ENCODE measurements around the gene ATP6V1F. TPM values are rescaled to one million over a fixed set of nuclear protein-coding genes. Genes with fewer than 3 reads are reported as not detected.

Gene ATP6V1F
- polyA plus RNA-seq, 1 donor (not counting 4 experiments of a cell fraction or from before 2014, with no cell fraction given) = 263 TPM

DNA sequence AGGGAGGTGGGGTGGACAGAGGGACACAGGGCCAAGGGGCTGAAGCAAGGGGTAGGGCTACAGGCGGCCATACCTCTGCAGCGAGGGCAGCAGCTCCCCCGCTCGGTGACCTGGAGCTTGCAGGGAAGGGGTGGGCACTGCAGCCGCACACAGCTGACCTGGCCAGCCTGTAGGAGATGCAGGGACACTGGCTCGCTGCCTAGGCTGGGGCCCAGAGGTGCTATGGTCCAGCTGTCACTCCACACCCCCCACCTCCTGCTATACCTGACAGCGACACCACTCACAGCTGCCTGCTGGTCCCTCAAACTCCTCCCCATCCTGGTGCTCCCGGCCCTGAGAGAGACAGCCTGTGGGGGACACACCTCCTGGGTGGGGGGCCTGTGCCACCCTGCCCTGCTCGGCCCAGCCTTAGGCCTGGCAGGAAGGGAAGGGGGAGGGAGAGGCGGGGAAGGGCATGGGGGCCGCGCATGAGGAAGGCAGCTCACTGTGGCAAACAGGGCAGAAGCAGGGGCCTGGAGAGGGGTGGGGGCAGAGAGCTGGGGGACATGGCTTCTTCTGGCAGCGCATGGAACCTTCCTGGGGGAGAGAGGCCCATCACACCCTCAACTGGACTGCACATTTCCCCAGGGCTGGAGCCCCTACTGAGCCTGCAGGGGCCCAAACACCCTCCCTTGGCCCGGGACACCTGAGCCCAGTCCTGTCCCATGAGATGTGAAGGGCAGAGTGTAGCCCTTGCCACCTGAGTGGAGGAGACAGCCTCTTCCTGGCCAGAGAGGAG lies 23.9 kb downstream of the ATP6V1F start:
- peaks cover 2% of the 10 kb centered on the region for H3K9me3 ChIP-seq (ENCODE audit: control insufficient read depth, low read depth, low read length)
- no peak overlapping the region for H3K27ac ChIP-seq (ENCODE audit: control insufficient read depth, insufficient read depth, low read length)
- H3K36me3 ChIP-seq (ENCODE audit: control insufficient read depth in 2 of 2, extremely low read depth in 1 of 2, insufficient read depth in 2 of 2, low read length in 2 of 2) = no peaks in the 10 kb centered on the region
- H3K9me1 ChIP-seq (ENCODE audit: control insufficient read depth, extremely low read depth, insufficient read depth, low read length) = no peaks in the 10 kb centered on the region
- no peaks in the 10 kb centered on the region for H3K79me2 ChIP-seq (ENCODE audit: control insufficient read depth, insufficient read depth, low read length)
- dilution Hi-C loops (cut with MboI; ENCODE audit: extremely low pct_ligation_motif_present, low sequenced_read_pairs) = no loop called here
- DNase-seq (ENCODE audit: low read depth, low spot score) (no peak), FAIRE-seq (no peak)
- H3K4me1 ChIP-seq (ENCODE audit: control insufficient read depth, extremely low read depth, insufficient read depth, low read length) = peaks cover 6% of the 10 kb centered on the region
- no peaks in the 10 kb centered on the region for H4K20me1 ChIP-seq (ENCODE audit: control insufficient read depth, extremely low read depth, insufficient read depth, low read length)
- no peak overlapping the region for H3K4me2 ChIP-seq (ENCODE audit: control insufficient read depth, extremely low read depth, insufficient read depth, low read depth, low read length)
- no peak overlapping the region for H2AFZ ChIP-seq (ENCODE audit: control insufficient read depth, low read length)
- no peak overlapping the region for H3K4me3 ChIP-seq (ENCODE audit: control insufficient read depth in 2 of 3, extremely low read depth in 1 of 3, insufficient read depth in 2 of 3, low read depth in 1 of 3, low read length in 3 of 3)
- H3K9ac ChIP-seq (ENCODE audit: control insufficient read depth, extremely low read depth, insufficient read depth, low read length) = no peak overlapping the region
- TF ChIP-seq EZH2 (IDR thresholded peaks at IDR 0.05; ENCODE audit: low read length) = no peak
- TF ChIP-seq, protein P1, sequence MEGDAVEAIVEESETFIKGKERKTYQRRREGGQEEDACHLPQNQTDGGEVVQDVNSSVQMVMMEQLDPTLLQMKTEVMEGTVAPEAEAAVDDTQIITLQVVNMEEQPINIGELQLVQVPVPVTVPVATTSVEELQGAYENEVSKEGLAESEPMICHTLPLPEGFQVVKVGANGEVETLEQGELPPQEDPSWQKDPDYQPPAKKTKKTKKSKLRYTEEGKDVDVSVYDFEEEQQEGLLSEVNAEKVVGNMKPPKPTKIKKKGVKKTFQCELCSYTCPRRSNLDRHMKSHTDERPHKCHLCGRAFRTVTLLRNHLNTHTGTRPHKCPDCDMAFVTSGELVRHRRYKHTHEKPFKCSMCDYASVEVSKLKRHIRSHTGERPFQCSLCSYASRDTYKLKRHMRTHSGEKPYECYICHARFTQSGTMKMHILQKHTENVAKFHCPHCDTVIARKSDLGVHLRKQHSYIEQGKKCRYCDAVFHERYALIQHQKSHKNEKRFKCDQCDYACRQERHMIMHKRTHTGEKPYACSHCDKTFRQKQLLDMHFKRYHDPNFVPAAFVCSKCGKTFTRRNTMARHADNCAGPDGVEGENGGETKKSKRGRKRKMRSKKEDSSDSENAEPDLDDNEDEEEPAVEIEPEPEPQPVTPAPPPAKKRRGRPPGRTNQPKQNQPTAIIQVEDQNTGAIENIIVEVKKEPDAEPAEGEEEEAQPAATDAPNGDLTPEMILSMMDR (optimal IDR thresholded peaks at IDR 0.05 in 1 of 3, IDR thresholded peaks at IDR 0.05 in 1 of 3, conservative IDR thresholded peaks at IDR 0.05 in 1 of 3; ENCODE audit: extremely low read depth in 1 of 3, insufficient read depth in 2 of 3, low read length in 3 of 3) = no peak
- no peaks in the 10 kb centered on the region for H3K27me3 ChIP-seq (ENCODE audit: control insufficient read depth, extremely low read depth, insufficient read depth, low read length)

DNA sequence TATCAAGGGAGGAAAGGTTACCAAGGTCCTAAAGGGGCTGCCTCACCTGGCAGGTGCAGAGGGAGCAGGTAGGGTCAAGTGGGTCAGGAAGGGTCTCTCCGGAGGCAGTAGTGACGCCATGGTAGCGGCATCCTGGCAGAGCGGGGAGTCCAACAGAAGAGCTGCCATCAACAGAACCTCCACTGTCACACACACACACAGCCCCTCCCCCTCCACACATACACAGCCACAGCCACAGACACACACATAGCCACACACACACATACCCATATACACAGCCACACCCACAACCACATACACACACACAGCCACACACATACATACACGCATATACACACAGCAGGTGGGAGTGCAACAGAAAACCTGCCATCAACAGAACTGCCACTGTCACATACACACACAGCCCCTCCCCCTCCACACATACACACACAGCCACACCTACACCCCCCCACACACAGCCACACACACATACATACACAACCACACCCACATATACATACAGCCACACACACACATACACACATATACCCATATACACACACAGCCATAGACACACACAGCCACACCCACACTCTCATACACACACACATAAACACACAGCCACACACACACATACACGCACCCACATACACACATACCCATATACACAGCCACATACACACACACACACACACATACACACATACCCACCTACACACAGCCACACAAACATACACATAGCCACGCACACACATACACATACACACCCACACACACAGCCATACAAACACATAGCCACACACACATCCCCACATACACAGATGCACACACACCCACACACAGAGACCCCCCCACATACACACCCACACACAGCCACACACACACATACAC lies 24.7 kb downstream of the ATP6V1F start:
- no peak overlapping the region for H3K4me3 ChIP-seq (ENCODE audit: control insufficient read depth in 2 of 3, extremely low read depth in 1 of 3, insufficient read depth in 2 of 3, low read depth in 1 of 3, low read length in 3 of 3)
- FAIRE-seq = no peak

More for the DNA sequence above, 24.7 kb downstream of the ATP6V1F start:
- Histone ChIP-seq H3K4me1 (ENCODE audit: control insufficient read depth, extremely low read depth, insufficient read depth, low read length) (peaks cover 11% of the 10 kb centered on the region), H3K9ac (ENCODE audit: control insufficient read depth, extremely low read depth, insufficient read depth, low read length) (no peak overlapping the region), H2AFZ (ENCODE audit: control insufficient read depth, low read length) (no peak overlapping the region), H4K20me1 (ENCODE audit: control insufficient read depth, extremely low read depth, insufficient read depth, low read length) (no peaks in the 10 kb centered on the region), H3K4me2 (ENCODE audit: control insufficient read depth, extremely low read depth, insufficient read depth, low read depth, low read length) (no peak overlapping the region), H3K36me3 (ENCODE audit: control insufficient read depth in 2 of 2, extremely low read depth in 1 of 2, insufficient read depth in 2 of 2, low read length in 2 of 2) (no peaks in the 10 kb centered on the region), H3K79me2 (ENCODE audit: control insufficient read depth, insufficient read depth, low read length) (no peaks in the 10 kb centered on the region), H3K9me3 (ENCODE audit: control insufficient read depth, low read depth, low read length) (peaks cover 2% of the 10 kb centered on the region), H3K27ac (ENCODE audit: control insufficient read depth, insufficient read depth, low read length) (no peak overlapping the region), H3K27me3 (ENCODE audit: control insufficient read depth, extremely low read depth, insufficient read depth, low read length) (no peaks in the 10 kb centered on the region), H3K9me1 (ENCODE audit: control insufficient read depth, extremely low read depth, insufficient read depth, low read length) (no peaks in the 10 kb centered on the region)
- dilution Hi-C loops (cut with MboI; ENCODE audit: extremely low pct_ligation_motif_present, low sequenced_read_pairs) = no loop called here
- DNase-seq (ENCODE audit: low read depth, low spot score) = no peak
- no peak for TF ChIP-seq EZH2 (IDR thresholded peaks at IDR 0.05; ENCODE audit: low read length)
- TF ChIP-seq, protein P1 (optimal IDR thresholded peaks at IDR 0.05 in 1 of 3, IDR thresholded peaks at IDR 0.05 in 1 of 3, conservative IDR thresholded peaks at IDR 0.05 in 1 of 3; ENCODE audit: extremely low read depth in 1 of 3, insufficient read depth in 2 of 3, low read length in 3 of 3) = no peak
